22Rv1 (cell line): ENCODE results near the gene TGFBI.

Source experiments
- CTCF ChIP-seq: fragments of 450-650 bp; IDR thresholded peaks from 2 replicates; pipeline ENCODE4 v1.5.1; 2017; ENCODE audit warnings: mild to moderate bottlenecking
- ZFX ChIP-seq: fragments of 450-650 bp; IDR thresholded peaks from 2 replicates; pipeline ENCODE4 v1.6.1; 2017; ENCODE audit warnings: antibody characterized with exemption, borderline replicate concordance

- TF ChIP-seq CTCF, result no peak
- no peak for TF ChIP-seq ZFX
Observed at GRCh38 chr5:135980620-135981019, 48.2 kb upstream of the TGFBI start.
